Right ventricle myocardium inferior (tissue), 1 donor: ENCODE results near the gene TEDC2. TPM values are rescaled to one million over a fixed set of nuclear protein-coding genes. Genes with fewer than 3 reads are reported as not detected.

Experiments used
- ATAC-seq: fragments of 200-7000 bp; cut with Tn5 transposase; one replicate; pipeline ENCODE4 v1.9.1; 2020; ENCODE audit warnings: mild to moderate bottlenecking, moderate library complexity
- DNase-seq: peaks from one replicate; pipeline ENCODE4 v3.0.0; 2021; ENCODE audit errors: missing footprints
- intact Hi-C: fragments of 100-400 bp; cut with DNase I; formaldehyde crosslinking; loops from one replicate; pipeline ENCODE4 v1.11.0; 2022
- total RNA-seq: library from RNA; stranded (reverse); fragmentation: NEBNext Ultra II Directional; extraction: Animal tissue kit (Norgen Biotek cat#: 25700); gene quantifications from one replicate; pipeline ENCODE4 v1.2.1, GENCODE V29; 2021
- donor health status: DM: no; HTN: yes; CAD: no; lungs with severe emphysema.

Gene TEDC2
- total RNA-seq, 1 donor from 2014 or later = 0.95 TPM

DNA sequence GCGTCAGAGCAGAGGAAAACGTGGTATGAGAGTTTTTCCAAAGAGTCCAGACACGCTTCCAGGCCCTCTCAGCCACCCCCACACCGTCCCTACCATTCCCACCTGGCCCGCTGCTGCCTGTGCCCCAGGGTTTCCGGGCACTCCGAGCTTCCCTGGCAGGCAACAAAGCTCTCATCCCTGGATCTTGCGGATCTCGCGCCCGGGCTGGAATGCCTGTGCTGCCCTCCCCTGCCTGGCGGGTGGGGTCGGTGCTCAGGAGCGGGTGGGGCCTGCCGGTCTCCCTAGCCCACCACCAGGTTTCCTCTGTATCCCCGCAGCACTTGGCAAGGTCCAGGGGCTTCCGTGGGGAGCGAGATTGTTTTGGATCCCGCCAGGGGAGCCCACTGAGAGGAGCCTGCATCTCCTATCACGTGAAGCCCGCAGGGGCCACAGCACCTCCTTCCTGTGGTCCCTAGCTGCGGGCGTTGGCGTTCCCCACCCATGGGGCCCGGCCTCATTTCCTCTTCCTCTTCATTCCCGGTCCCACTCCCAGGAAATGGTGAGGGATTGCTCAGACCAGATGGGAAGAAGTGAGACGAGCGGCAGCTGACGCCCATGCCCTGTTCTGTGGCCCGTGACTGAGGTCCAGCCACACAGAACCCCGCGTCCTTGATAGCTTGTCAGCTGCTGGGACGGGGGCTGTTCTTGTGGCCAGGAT is 26.1 kb downstream of the TEDC2 start:
- intact Hi-C loops = no loop called here
- ATAC-seq = no peak
- peak; percentile 45 for DNase-seq

DNA sequence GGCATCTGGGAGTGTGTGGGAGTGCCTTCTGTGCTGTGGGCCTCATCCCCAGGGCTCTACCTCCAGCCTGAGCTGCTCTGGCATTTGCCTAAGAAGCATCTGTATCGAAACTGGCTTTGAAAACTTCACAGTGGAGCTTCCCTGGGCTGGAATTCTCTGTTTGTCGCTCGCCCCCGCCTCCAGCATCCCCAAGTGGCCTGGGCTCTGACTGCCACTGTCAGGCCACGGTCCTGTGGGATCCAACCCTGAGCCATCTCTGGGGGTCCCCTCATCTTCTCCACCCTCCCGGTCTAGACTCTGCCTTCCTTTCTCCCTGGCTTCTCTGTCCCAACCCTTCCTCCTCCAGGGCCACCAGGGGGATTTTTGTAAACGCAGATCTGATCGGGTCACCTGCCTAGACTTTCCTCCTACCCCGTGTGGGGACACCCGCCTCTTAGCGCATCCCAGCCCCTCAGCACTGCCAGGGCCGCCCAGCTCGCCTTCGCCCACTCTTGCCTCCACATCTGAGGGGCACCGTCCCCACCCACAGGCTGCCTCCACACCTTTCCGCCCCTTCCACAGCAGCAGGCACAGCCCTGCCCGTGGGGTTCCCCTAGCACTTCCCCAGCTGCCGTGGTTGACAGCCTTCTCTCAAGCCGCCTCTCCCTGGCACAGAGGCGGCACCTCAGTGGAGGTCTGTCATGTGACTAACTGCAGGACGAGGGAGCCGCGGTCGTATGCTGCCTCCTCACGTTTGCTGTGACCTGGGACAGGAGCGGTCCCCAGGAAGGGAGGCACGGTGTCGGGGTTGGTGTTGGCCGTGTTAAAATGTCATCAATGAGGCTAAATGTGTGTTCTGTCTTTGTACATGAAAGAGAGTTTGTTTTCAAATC is 27.0 kb downstream of the TEDC2 start:
- DNase-seq (peak; percentile 74), ATAC-seq (peak; percentile 69)
- intact Hi-C loops = no loop called here

DNA sequence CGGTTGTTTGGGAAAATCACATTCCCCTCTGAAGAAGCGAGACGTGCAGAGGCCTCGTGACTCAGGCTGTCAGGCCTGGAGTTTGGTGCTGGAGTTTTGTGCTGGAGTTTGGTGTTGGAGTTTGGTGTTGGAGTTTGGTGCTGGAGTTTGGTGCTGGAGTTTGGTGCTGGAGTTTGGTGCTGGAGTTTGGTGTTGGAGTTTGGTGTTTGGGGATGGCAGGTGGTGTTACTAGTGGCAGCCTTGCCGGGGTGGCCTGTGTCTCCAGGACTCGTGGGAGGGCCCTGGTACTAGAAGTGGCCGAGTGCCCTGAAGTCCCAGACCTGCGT is 27.6 kb downstream of the TEDC2 start:
- intact Hi-C loops = no loop called here
- no peak for ATAC-seq

DNA sequence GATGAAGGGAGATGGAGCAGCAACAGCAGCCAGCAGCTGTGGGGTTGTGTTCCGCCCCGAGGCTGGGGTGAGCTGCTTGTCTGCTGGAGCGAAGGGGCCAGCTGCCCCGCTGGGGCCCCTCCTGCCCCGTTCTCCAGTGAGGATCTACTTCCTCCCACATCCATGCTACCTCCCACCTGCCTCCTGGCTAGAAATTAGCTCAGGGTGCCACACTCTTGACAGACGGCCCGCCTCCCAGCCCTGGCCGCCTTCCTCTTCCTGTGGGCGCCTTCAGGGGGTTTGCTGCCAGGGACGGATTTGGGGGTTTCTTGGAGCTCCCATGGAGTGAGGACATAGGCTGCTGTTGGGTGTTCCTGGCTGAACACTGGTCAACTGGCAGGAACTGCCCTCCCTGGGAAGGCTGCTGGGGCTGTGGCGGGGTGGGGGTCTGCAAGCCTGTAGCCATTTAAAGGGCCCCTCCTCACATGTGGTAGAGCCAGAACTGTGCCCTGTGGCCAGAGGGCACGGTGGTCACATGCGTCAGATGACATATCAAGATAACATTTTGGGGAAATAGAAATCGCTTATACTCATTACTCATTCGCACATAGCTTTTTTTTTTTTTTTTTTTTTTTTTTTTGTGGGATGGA is 28.1 kb downstream of the TEDC2 start:
- intact Hi-C loops = no loop called here
- no peak for ATAC-seq
- DNase-seq = peak; percentile 43

More for the DNA sequence above, 27.6 kb downstream of the TEDC2 start:
- DNase-seq = peak; percentile 11

DNA sequence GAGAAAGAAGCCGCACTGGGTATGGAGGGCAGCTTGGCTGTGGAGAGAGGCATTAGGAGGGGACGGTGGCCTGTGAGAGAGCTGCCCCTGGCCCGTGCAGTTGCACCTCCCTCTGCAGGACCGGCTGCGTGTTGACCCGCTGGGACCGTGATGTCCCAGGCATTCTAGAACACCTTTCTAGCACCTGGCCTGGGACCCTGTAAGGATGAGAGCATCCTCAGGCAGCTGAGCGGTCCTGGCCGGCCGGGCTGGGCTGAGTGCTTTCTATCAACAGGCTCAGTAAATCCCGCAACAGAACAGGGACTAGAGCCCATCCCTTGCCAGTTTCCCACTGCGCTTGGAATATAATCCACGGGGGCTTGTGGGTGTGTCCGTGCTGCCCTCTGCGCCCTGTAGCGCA is 29.7 kb downstream of the TEDC2 start:
- ATAC-seq (no peak), DNase-seq (peak; percentile 46)
- intact Hi-C loops = no loop called here

DNA sequence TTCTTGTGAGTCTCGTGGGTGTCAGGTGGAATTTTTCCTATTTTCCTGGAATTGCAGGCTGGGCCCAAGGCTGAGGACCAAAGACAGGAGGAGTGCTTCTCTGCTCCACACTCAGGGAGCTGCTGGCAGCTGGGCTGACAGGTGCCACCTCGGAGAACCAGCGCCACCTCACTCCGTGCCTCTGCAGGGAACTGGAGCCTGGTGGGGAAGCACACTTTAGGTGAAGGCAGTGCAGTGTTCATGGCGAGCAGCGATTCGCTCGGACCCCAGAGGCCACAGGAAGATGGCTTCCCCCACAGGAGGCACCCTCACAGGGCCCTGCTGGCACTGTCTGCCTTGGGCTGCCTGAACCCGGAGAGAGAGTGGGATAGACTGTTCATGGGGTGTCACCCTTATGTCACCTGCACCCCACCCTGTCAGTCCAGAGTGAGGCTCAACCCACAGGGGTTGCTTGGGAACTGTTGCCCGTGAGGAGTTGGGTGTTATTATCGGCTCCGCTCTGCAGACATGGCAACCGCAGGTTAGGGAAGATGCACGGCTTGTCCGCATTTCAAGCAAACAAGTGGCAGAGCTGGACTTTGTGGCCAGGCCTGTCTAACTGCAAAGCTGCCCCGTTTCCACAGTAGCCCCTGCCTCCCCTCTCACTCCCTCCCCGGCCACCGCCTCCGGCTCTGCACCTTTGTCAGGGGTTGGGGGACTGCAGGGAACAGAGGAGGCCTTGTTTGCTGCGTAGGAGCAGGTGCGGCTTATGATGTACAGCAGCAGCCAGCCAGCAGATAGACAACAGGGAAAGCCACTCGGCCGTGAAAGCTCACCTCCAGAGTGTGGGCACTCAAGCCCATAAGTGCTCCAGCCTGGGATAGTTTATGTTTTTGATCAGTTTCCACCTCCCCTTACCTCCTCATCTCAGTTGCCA is 30.5 kb downstream of the TEDC2 start:
- ATAC-seq (no peak), DNase-seq (peak; percentile 62)
- intact Hi-C loops = no loop called here

DNA sequence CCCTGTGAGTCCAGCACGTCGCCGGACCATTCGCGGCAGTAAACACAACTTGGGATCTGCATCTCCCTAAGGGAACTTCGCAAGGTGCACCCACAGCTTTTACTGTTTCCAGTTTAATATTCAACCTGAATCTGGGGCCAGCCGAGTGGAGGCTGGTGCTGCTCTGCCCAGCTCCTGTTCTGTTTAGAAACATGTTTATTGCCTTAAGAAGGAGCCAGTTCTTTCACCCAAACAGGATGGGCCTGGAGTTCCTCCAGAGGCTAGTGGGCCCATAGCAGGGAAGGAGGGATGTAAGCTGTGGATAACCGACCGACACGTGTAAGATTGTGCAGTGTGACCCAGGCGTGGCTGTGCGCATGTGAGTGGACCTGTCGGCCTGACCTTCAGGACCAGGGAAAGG is 32.4 kb downstream of the TEDC2 start:
- ATAC-seq = no peak

DNA sequence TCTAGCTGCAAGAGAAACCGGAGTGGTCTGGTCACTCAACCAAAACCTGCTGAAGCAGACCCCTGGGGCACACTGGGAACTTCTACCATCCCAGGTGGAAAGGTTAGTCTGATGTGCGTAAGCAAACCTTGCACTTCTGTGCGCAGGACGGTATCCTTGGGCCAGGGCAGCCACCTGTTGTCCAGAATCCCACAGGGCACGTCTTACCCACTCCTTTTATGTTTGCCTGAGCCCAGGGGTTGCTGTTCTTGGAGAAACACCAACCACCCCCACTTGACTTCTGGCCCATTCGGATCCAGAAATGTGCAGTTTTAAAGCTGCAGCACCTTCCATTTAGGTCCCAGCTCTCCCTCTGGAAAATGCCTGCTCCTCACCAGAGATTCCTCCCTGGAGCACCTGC is 33.7 kb downstream of the TEDC2 start:
- DNase-seq (peak; percentile 49), ATAC-seq (no peak)
- intact Hi-C loops = no loop called here

More for the DNA sequence above, 32.4 kb downstream of the TEDC2 start:
- intact Hi-C loops = no loop called here
- no peak for DNase-seq

DNA sequence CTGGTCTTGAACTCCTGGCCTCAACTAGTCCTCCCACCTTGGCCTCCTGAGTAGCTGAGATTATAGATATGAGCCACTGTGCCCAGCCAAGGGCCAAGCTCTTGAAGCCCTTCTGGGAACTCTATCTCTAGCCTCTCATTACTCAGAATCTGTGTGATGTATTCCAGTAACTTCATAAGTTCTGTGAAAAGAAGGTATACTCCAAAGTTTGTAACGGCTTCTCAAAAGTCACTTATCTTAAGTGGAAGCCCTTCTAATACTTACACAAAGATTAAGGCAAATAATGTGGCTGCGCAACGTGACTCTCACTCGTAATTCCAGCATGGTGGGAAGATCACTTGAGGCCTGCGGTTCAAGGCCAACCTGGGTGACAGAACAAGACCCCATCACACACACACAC is 34.7 kb downstream of the TEDC2 start:
- intact Hi-C loops = loop anchor here (5.0 kb wide), 1 partner anchor 32 kb away; the partner anchor contains the start of gene TEDC2
- no peak for DNase-seq
- ATAC-seq = no peak

DNA sequence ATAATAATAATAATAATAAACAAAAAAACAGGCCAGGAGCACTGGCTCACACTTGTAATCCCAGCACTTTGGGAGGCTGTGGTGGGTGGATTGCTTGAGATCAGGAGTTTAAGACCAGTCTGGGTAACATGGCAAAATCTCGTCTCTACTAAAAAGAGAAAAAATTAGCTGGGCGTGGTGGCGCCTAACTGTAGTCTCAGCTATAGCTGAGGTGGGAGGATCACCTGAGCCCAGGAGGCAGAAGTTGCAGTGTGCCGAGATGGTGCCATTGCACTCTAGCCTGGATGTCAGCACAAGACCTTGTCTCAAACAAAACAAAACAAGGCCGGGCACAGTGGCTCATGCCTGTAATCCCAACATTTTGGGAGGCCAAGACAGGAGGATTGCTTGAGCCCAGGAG is 35.1 kb downstream of the TEDC2 start:
- DNase-seq = peak; percentile 40
- intact Hi-C loops = loop anchor here (5.0 kb wide), 1 partner anchor 33 kb away; the partner anchor contains the start of gene TEDC2
- ATAC-seq = no peak

DNA sequence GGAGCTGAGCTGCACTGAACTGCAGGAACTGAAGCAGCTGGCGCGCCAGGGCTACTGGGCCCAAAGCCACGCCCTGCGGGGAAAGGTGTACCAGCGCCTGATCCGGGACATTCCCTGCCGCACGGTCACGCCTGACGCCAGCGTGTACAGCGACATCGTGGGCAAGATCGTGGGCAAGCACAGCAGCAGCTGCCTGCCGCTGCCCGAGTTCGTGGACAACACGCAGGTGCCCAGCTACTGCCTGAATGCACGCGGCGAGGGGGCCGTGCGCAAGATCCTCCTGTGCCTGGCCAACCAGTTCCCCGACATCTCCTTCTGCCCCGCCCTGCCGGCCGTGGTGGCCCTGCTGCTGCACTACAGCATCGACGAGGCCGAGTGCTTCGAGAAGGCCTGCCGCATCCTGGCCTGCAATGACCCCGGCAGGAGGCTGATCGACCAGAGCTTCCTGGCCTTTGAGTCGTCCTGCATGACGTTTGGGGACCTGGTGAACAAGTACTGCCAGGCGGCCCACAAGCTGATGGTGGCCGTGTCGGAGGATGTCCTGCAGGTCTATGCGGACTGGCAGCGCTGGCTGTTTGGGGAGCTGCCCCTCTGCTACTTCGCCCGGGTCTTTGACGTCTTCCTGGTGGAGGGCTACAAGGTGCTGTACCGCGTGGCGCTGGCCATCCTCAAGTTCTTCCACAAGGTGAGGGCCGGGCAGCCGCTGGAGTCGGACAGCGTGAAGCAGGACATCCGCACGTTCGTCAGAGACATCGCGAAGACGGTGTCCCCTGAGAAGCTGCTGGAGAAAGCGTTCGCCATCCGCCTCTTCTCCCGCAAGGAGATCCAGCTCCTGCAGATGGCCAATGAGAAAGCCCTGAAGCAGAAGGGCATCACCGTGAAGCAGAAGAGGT is 36.6 kb downstream of the TEDC2 start:
- intact Hi-C loops = loop anchor here (5.0 kb wide), 1 partner anchor 34 kb away; the partner anchor contains the start of gene TEDC2
- DNase-seq = peak; percentile 67
- no peak for ATAC-seq

DNA sequence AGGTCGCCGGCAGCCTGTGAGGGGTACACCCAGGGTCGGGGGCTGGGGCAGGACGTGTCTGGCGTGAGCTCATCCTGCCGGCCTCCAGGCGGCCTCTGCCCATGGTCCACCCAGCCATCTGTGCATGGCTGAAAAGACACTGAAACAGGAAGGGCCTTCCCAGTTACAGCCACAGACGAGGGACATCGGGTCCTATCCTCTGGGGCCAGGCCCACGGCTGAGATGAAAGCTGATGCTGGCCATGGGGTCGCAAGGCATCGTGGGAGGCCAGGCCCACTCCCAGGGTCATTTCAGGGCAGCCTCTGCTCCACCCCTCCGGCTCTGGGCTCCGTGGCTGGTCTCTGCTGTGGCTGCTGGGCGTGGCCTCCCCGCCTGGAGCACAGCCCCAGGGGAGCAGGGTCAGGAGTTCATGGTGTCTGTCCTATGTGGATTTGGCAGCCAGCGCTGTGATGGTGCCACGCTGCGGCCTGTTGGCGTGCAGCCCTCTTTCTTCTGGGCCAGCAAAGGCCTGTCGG is 37.3 kb downstream of the TEDC2 start:
- intact Hi-C loops = loop anchor here (5.0 kb wide), 1 partner anchor 35 kb away; the partner anchor contains the start of gene TEDC2
- peak; percentile 71 for ATAC-seq

DNA sequence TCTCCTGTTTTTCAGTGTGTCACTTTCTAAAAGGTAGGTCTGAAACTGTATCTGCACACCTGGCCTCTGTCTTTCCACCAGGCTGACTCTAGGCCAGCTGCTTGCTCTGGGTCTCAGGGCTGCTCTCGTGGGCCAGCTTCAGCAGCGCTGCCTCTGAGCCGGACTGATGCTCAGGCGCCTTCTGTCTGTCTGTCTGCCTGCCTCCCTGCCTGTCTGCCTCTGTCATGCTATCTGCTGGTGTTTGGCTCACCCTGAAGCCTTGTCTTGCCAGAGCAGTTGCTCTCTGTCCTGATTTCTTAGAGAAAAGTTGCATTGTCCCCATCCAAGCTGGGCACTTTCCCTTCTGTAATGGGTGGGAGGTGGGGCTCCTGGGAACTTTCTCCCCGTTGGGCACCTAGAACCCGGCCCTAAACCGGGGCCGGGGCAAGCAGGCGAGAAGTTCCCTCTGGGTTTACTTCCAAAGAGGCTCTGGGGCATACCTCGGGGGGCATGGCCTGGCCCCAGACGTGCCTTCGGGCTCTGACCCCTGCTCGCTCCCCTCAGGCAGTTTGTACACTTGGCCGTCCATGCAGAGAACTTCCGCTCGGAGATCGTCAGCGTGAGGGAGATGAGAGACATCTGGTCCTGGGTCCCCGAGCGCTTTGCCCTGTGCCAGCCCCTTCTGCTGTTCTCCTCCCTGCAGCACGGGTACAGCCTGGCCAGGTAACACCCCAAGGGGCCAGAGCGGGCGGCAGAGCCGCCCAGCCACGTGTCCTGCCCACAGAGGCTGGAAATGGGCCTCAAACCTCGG is 38.0 kb downstream of the TEDC2 start:
- intact Hi-C loops = loop anchor here (5.0 kb wide), 1 partner anchor 36 kb away; the partner anchor contains the start of gene TEDC2
- ATAC-seq = no peak
- peak; percentile 55 for DNase-seq

More for the DNA sequence above, 37.3 kb downstream of the TEDC2 start:
- peak; percentile 89 for DNase-seq

DNA sequence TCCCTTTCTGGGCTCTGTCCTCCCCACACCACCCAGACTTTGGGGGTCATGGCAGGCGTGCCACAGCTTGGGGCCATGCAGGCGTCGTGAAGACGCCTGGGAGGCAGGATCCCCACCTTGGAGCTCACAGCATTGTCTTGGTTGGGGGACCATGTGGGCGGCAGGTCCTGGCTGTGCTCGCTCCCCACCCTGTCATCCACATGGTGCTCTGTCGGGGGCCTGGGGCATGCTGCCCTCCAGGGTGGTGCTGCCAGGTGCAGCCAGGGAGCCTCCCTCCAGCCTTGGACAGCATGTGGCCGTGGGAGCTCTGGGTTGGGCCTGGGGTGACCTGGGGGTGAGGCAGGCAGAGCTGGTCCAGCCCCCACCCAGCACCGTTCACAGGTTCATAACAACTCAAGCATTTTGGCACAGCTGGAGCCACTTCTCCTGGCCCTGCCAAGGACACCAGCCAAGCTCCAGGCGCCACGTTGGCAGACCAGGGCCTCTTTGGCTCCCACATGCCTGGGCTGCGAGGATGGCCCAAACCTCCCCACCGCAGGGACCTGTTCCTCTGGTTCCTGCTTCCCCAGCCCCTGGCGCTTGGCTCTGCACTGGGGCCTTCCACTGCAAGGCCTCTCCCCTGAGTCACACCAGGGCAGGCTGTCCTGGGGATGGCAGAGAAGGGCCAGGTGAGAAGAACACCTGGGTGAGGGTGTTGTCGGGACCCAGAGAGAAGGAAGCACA is 38.8 kb downstream of the TEDC2 start:
- intact Hi-C loops = loop anchor here (5.0 kb wide), 1 partner anchor 36 kb away; the partner anchor contains the start of gene TEDC2
- DNase-seq (peak; percentile 74), ATAC-seq (peak; percentile 36)

DNA sequence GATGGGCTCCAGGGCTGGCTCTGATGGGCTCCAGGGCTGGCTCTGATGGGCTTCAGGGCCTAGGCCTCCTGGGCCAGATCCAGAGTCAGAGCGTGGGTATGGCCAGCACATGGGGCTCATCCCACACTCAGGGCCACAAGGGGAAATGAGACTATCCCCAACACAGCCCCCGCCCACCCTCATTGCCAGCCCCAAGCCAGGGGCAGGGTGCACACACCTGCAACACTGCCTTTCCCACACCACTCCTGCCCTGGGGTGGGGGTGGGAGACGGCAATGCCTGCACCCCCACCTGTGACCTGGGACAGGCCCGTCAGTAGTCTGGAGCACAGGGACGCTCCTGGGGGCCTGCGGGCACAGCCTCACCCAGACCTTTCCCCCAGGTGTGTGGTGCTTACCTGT is 39.5 kb downstream of the TEDC2 start:
- ATAC-seq = no peak
- DNase-seq = no peak
- intact Hi-C loops = loop anchor here (5.0 kb wide), 1 partner anchor 37 kb away; the partner anchor contains the start of gene TEDC2
